Measurements from ENCODE around the gene UBE4B.
"Not testable (repeated sequence)": the region's sequence is repeated elsewhere in the genome, so short reads cannot be mapped to it uniquely, and the experiment has no call there.

The UBE4B gene

DNA sequence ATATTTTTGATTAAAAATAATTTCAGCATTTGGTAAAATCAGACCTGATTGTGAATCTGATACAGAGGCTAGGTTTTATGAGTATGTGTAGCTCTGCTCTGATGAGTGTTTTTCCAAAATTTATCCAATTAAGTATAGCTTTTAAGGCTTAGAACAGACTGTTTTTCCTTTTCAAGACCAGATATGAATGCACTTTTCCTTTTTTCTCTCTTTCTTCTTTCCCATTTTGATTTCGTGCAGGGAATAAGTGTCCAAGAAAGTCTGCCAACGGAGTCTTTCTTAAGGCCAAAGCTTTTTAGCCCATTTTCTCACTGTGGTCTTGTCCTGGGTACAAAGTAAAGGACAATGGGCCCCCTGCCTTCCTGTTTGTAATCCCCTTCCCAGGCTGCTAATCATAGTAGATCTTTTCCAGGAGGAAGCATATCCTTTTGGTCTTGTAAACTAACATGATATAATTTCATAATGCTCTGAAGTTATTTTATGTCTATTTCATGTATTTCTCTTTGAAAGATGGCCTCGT is 180.5 kb downstream of the UBE4B start:
- DNase-seq, result no peak

DNA sequence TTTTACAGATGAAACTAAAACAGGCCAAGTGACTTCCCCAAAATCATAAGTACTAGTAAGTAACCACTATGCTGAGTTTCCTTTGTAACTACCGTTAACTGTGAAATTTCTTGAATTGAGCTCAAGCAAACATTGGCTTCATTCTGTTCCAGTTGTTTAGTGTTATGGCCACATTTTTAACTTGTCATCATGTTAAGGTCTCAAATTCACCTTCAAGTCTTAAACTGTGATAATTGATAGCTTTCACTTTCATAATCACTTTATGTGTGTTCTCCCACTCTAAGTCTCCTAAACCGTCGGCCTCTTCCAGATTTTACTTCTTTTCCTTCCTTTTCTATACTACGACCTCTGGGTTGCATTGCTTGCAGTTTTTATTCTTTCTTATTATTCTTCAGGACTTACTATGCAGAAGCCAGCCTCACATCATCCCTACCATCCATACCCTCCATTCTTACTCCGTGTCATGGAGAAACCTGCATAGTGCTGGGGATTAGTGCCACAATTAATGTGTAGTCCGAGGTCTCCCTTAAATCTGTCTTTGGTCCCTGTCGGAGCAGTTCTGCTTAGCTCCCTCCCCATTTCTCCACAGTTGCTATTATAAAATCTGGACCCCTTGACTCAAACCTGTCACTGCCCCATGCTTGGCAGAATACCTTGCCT is 183.5 kb downstream of the UBE4B start:
- no peak for DNase-seq

DNA sequence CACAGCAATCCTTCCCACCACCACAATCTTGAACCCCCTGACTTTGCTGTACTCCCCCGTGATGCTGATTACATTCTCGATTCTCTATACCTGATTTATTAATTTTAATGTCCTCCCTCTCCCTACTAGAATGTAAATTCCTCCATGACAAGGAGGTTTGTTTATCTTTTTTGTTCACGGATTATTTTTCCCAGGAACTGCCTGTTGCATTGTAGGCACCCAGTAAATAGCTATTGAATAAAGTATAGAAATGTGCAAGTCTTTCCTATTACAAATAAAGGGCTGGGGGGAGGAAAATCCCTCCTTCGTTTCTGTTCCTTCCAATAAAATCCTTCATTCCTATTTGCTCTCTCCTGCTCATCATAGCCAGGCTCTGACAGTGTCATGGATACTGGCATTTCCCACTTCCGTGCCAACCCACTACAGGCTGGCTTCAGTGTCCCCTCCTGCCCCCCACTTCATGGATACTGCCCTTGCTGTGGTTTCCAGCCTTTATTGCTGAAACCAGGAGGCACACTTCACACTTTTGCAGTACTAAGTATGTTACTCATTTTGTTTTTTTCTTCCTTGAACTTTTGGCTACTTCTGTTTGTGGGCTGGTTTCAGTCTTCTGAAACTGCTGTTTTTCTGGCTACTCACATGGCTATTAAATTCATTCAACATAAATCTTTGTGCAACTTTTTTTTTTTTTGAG is 185.1 kb downstream of the UBE4B start:
- no peak for DNase-seq

DNA sequence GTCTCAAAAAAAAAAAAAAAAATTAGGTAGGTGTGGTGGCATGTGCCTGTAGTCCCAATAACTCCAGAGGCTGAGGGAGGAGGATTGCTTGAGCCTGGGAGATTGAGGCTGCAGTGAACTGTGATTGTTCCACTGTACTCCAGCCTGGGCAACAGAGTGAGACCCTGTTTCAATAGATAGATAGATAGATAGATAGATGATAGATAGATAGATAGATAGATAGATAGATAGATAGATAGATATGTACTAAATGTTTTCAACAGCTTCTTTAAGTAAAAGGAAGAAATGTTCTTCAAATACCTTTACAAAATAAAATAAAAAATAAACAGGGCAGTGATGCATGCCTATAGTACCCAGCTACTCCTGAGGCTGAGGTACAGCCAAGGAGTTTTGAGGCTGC is 187.4 kb downstream of the UBE4B start:
- no peak for DNase-seq

DNA sequence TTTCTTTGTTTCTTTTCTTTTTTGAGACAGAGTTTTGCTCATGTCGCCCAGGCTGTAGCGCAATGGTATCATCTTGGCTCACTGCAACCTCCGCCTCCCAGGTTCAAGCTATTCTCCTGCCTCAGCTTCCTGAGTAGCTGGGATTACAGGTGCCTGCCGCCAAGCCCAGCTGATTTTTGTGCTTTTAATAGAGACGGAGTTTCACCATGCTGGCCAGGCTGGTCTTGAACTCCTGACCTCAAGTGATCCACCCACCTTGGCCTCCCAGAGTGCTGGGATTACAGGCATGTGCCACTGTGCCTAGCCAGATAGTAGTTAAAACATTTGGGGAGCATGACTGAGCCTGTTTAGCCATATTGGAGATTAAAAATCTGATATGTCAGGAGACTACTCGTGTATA is 187.9 kb downstream of the UBE4B start:
- not testable (repeated sequence) for DNase-seq

DNA sequence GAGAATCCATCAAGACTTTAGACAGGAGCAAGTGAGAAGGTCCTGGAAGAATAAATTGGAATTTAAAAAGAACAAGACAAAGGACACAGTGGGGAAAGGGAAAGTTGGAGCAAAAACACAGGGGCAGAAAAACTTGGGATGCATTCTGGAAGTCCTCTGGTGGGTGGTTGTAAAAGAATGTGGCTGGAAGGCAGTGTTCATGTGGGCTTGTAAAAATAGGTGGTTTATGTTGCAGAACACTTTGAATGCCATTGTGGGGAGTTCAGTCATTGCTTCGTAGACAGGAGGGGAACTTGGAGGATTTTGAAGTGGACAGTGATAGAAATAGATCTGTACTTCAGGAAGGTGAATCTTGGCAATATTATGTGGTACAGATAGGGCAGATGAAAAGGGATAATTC is 192.8 kb downstream of the UBE4B start:
- no peak for DNase-seq

DNA sequence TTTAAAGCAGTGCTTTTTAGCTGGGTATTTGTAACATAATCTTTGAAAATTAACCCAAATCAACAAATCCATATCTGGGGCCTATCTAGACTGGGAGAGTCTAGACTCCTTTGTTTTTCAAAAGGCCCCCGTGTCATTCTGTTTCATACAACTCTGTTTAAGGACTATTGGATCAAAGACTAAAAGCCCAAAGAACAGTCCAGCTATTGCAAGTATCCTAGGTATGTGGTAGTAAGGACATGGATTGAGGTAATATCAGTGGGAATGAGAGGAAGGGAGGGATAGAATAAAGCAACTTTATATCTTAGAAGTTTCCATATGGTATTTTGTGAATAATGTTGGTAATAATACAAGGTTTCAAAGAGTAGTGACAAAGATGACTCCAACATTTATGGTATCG is 195.8 kb downstream of the UBE4B start:
- DNase-seq, result no peak

DNA sequence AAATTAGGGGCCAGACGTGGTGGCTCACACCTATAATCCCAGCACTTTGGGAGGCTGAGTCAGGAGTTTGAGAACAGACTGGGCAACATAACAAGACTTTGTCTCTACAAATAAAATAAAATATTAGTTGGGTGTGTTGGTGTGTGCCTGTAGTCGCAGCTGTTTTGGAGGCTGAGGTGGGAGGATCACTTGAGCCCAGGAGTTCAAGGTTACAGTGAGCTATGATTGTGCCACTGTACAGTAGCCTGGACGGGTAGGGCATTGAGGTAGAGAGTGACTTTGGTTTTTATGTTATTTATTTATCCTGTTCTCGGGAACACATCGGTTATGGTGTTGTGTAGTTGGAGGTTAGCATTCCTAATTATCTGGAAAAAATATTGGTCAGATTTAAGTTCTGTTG is 197.1 kb downstream of the UBE4B start:
- DNase-seq, result no peak
